Right lobe of liver (tissue), 6 donors: ENCODE results near the gene RIMKLB. TPM values are rescaled to one million over a fixed set of nuclear protein-coding genes. Genes with fewer than 3 reads are reported as not detected.

Experiments used
- ATAC-seq, 4 donors: fragments of 200-7000 bp; cut with Tn5 transposase; one replicate each; pipeline ENCODE4 v1.9.1; 2020; ENCODE audit warnings: mild to moderate bottlenecking in 4 of 4, moderate library complexity in 4 of 4
- DNase-seq, 3 donors: peaks; one replicate each; pipeline ENCODE4 v3.0.0-alpha.2; 2020
- H3K27ac ChIP-seq, 3 donors: fragments of 200-600 bp; one replicate each; pipeline ENCODE4 v1.8.0; 2022
- H3K27me3 ChIP-seq, 2 donors: fragments of 200-600 bp; one replicate each; pipeline ENCODE4 v1.8.0; 2022
- H3K36me3 ChIP-seq, 4 donors: fragments of 200-600 bp; sonication (generic) in 1 of 4; one replicate each; pipeline versions ENCODE4 v1.5.1 to v1.8.0; 2017 to 2022; ENCODE audit warnings: control low read depth in 1 of 4
- H3K4me1 ChIP-seq, 4 donors: fragments of 200-600 bp; sonication (generic) in 1 of 4; one replicate each; pipeline versions ENCODE4 v1.5.1 to v1.8.0; 2017 to 2022; ENCODE audit warnings: control low read depth in 1 of 4
- H3K4me3 ChIP-seq, 3 donors: fragments of 200-600 bp; one replicate each; pipeline ENCODE4 v1.8.0; 2022
- H3K9me3 ChIP-seq, 4 donors: fragments of 200-600 bp; sonication (generic) in 1 of 4; one replicate each; pipeline versions ENCODE4 v1.5.1 to v1.8.0; 2017 to 2022; ENCODE audit warnings: control low read depth in 1 of 4
- POLR2A ChIP-seq: fragments of 450-650 bp; IDR thresholded peaks from one replicate; pipeline ENCODE4 v1.6.1; 2017; ENCODE audit warnings: antibody characterized with exemption, mild to moderate bottlenecking
- WGBS: methylation state at CpG from one replicate; pipeline ENCODE4 v1.1.6; 2018; ENCODE audit warnings: low coverage, low lambda C conversion rate; ENCODE audit not compliant: insufficient coverage; ENCODE audit errors: missing lambda C conversion rate; 5-methylcytosine and 5-hydroxymethylcytosine counted together
- intact Hi-C, 2 donors: fragments of 100-400 bp; cut with DNase I; formaldehyde crosslinking; loops; one replicate each; pipeline versions ENCODE4 v1.11.2 to v1.14.1; 2022
- total RNA-seq, 6 experiments: library from RNA; depleted of rRNA in 2 of 6; stranded (reverse); fragments of >200 nt in 2 of 6; fragmentation: NEBNext Ultra II Directional in 3 of 6; extraction: Animal tissue kit (Norgen Biotek cat#: 25700) in 3 of 6; gene quantifications; one replicate each; pipeline versions ENCODE4 v1.1.0 to v1.2.4, GENCODE V29; 2016 to 2023
- TF ChIP-seq, protein P1 (sequence below), 4 donors: fragments of 200-600 bp in 3 of 4; fragments of 450-650 bp in 1 of 4; IDR thresholded peaks; one replicate each; pipeline versions ENCODE4 v1.5.1 to v1.8.0; 2016 to 2022; ENCODE audit warnings: antibody characterized with exemption in 4 of 4, mild to moderate bottlenecking in 2 of 4
- donor health status: DM: no; HTN: yes; CAD: no.
- donor health status: DM: no; HTN: no; CAD: no.
- donor health status: DM: no; HTN: no; CAD: no.
- donor health status: DM: no; HTN: yes; CAD: no.
- donor health status: DM: no; HTN: yes; CAD: no.

RIMKLB gene
- total RNA-seq, 6 experiments from 2014 or later, result 1.3 to 4.7 (median 2.6) TPM

GRCh38 chr12:8813572-8814357 is 116.0 kb downstream of the RIMKLB start:
- TF ChIP-seq, protein P1, sequence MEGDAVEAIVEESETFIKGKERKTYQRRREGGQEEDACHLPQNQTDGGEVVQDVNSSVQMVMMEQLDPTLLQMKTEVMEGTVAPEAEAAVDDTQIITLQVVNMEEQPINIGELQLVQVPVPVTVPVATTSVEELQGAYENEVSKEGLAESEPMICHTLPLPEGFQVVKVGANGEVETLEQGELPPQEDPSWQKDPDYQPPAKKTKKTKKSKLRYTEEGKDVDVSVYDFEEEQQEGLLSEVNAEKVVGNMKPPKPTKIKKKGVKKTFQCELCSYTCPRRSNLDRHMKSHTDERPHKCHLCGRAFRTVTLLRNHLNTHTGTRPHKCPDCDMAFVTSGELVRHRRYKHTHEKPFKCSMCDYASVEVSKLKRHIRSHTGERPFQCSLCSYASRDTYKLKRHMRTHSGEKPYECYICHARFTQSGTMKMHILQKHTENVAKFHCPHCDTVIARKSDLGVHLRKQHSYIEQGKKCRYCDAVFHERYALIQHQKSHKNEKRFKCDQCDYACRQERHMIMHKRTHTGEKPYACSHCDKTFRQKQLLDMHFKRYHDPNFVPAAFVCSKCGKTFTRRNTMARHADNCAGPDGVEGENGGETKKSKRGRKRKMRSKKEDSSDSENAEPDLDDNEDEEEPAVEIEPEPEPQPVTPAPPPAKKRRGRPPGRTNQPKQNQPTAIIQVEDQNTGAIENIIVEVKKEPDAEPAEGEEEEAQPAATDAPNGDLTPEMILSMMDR (IDR thresholded peaks at IDR 0.05), result no peak
- TF ChIP-seq POLR2A, result no peak
- 81% methylated on average over 5 of the region's 5 CpGs for WGBS
- no peaks in the 10 kb centered on the region for H3K4me1 ChIP-seq
- DNase-seq (no peak), ATAC-seq (no peak)
- no peaks in the 10 kb centered on the region for H3K27me3 ChIP-seq
- no peaks in the 10 kb centered on the region for H3K36me3 ChIP-seq
- no peak overlapping the region for H3K27ac ChIP-seq
- intact Hi-C loops, result no loop called here
- H3K9me3 ChIP-seq, result no peaks in the 10 kb centered on the region
- H3K4me3 ChIP-seq, result no peak overlapping the region

- H3K27me3 ChIP-seq, result no peaks in the 10 kb centered on the region
- H3K9me3 ChIP-seq, result no peaks in the 10 kb centered on the region
- no peaks in the 10 kb centered on the region for H3K4me1 ChIP-seq
- TF ChIP-seq POLR2A, result no peak
- TF ChIP-seq, protein P1 (IDR thresholded peaks at IDR 0.05), result no peak
- no peak overlapping the region for H3K4me3 ChIP-seq
- no peaks in the 10 kb centered on the region for H3K36me3 ChIP-seq
- 82% methylated on average over 3 of the region's 3 CpGs for WGBS
- ATAC-seq, result no peak
- no peak for DNase-seq
- no peak overlapping the region for H3K27ac ChIP-seq
- intact Hi-C loops, result no loop called here
Measured at GRCh38 chr12:8816448-8817050, 118.8 kb downstream of the RIMKLB start.

- Histone ChIP-seq H3K4me1 (no peaks in the 10 kb centered on the region), H3K4me3 (no peak overlapping the region), H3K9me3 (no peaks in the 10 kb centered on the region), H3K36me3 (no peaks in the 10 kb centered on the region), H3K27ac (no peak overlapping the region), H3K27me3 (no peaks in the 10 kb centered on the region)
- WGBS, result 89% methylated on average over 1 of the region's 1 CpG
- DNase-seq (no peak), ATAC-seq (no peak)
- intact Hi-C loops, result no loop called here
- TF ChIP-seq, protein P1 (IDR thresholded peaks at IDR 0.05), result no peak
- TF ChIP-seq POLR2A, result no peak
Measured at GRCh38 chr12:8817856-8818255, 120.1 kb downstream of the RIMKLB start.

GRCh38 chr12:8818526-8818925 is 120.7 kb downstream of the RIMKLB start:
- intact Hi-C loops, result no loop called here
- H3K9me3 ChIP-seq, result no peaks in the 10 kb centered on the region
- TF ChIP-seq, protein P1 (IDR thresholded peaks at IDR 0.05), result no peak
- TF ChIP-seq POLR2A, result no peak
- H3K36me3 ChIP-seq, result no peaks in the 10 kb centered on the region
- ATAC-seq (no peak), DNase-seq (no peak)
- H3K27me3 ChIP-seq, result no peaks in the 10 kb centered on the region
- H3K27ac ChIP-seq, result no peak overlapping the region
- no peaks in the 10 kb centered on the region for H3K4me1 ChIP-seq
- WGBS, result 68% methylated on average over 2 of the region's 2 CpGs
- H3K4me3 ChIP-seq, result no peak overlapping the region
